ENCODE data around the gene NOVA2.

DNA sequence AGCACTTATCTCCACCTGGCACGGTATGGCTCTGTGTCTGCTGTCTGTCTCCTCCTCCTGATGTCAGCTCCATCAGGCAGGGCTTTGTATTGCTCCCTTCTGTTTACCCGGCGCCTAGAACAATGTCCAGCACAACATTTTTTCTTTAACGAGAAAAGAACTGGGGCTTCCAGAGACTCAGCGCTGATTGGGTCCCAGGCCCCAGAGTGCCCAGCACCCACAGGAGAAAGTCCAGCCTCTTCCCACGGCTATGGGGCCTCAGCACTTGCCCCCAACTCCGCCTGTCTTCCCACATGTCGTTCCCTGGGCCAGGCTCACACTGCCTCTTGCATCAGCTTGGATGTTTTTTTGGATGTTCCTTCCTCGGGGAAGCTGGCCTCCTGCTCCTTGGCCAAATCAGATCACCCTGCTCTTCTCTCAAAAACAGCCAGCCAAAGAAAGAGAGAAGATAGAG lies 78.1 kb downstream of the NOVA2 start:
- TF ChIP-seq, protein P1, sequence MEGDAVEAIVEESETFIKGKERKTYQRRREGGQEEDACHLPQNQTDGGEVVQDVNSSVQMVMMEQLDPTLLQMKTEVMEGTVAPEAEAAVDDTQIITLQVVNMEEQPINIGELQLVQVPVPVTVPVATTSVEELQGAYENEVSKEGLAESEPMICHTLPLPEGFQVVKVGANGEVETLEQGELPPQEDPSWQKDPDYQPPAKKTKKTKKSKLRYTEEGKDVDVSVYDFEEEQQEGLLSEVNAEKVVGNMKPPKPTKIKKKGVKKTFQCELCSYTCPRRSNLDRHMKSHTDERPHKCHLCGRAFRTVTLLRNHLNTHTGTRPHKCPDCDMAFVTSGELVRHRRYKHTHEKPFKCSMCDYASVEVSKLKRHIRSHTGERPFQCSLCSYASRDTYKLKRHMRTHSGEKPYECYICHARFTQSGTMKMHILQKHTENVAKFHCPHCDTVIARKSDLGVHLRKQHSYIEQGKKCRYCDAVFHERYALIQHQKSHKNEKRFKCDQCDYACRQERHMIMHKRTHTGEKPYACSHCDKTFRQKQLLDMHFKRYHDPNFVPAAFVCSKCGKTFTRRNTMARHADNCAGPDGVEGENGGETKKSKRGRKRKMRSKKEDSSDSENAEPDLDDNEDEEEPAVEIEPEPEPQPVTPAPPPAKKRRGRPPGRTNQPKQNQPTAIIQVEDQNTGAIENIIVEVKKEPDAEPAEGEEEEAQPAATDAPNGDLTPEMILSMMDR (IDR thresholded peaks at IDR 0.05; ENCODE audit: low read length), result no peak
- no peak for TF ChIP-seq EZH2 (IDR thresholded peaks at IDR 0.05; ENCODE audit: borderline replicate concordance, low read length)

Data from OCI-LY1 (cell line).